ENCODE measurements around the gene NRARP. TPM values are rescaled to one million over a fixed set of nuclear protein-coding genes. Genes with fewer than 3 reads are reported as not detected.

NRARP gene
- total and polyA plus RNA-seq, 2 of the 13 experiments (the other 11 are each of a cell fraction or from before 2014, with no cell fraction given) = 0.22 to 0.46 TPM

DNA sequence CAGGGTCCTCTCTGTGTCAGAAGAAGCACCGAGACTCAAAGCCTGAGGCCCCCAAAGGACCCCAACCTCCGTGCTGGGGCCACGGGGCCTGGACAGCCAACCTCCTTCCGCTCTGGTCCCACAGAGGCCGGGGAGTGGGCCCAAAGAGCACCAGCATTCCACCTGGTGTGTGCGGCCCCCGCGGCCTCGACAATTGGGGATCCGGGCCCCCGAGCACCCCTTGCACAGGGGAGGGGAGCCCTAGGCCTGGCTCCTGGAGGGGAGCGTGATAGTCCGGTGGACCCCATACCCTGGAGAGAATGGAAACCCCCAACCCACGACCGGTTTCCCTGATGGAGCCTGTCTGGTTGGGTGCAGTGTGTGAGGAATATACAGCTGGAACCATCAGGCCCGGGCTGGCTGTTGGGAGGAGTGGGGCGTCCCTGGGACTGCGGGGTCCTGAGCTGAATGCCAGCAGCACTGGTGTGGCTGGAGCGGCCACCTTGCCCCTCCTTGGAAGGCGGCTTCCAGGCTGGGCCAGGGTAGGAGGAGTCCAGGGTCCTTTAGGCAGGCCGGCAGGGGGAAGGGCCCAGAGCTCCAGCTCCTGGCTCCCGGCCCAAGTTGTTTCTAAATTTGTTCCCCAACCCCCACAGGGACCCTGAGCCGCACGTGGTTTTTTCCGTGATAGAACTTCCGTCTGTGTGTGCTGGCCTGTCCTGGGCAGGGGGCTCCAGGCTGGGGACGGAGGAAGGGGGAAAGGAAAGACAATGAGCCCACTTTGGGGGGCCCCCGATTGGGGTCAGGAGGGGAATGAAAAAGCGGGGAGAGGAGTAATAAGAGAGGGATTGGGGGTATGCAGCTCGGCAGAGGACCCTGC lies 25.4 kb downstream of the NRARP start (continued):
- TF ChIP-seq, protein P1, sequence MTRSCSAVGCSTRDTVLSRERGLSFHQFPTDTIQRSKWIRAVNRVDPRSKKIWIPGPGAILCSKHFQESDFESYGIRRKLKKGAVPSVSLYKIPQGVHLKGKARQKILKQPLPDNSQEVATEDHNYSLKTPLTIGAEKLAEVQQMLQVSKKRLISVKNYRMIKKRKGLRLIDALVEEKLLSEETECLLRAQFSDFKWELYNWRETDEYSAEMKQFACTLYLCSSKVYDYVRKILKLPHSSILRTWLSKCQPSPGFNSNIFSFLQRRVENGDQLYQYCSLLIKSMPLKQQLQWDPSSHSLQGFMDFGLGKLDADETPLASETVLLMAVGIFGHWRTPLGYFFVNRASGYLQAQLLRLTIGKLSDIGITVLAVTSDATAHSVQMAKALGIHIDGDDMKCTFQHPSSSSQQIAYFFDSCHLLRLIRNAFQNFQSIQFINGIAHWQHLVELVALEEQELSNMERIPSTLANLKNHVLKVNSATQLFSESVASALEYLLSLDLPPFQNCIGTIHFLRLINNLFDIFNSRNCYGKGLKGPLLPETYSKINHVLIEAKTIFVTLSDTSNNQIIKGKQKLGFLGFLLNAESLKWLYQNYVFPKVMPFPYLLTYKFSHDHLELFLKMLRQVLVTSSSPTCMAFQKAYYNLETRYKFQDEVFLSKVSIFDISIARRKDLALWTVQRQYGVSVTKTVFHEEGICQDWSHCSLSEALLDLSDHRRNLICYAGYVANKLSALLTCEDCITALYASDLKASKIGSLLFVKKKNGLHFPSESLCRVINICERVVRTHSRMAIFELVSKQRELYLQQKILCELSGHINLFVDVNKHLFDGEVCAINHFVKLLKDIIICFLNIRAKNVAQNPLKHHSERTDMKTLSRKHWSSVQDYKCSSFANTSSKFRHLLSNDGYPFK (CRISPR knock-in tag; IDR thresholded peaks at IDR 0.05; ENCODE audit: borderline replicate concordance) = no peak
- TF ChIP-seq HDAC6 (IDR thresholded peaks at IDR 0.05; ENCODE audit: low read depth, low read length) = no peak
- TF ChIP-seq YEATS2 (CRISPR knock-in tag; IDR thresholded peaks at IDR 0.05; ENCODE audit: borderline replicate concordance) = no peak
- TF ChIP-seq KLF16 (CRISPR knock-in tag; IDR thresholded peaks at IDR 0.05) = no peak
- TF ChIP-seq U2AF2 (IDR thresholded peaks at IDR 0.05; ENCODE audit: low read depth, low read length) = no peak
- TF ChIP-seq MXD3 (CRISPR knock-in tag; IDR thresholded peaks at IDR 0.05) = no peak
- TF ChIP-seq ZBTB39 (CRISPR knock-in tag; IDR thresholded peaks at IDR 0.05) = no peak
- TF ChIP-seq JUND (CRISPR knock-in tag; IDR thresholded peaks at IDR 0.05) = no peak
- 0 out of 2 replicates have a peak, but pooled peaks have one; percentile 3 for TF ChIP-seq HOXA3 (CRISPR knock-in tag; IDR thresholded peaks at IDR 0.05)
- TF ChIP-seq ZBTB3 (CRISPR knock-in tag; IDR thresholded peaks at IDR 0.05; ENCODE audit: borderline replicate concordance, low read depth) = no peak
- TF ChIP-seq TMF1 (CRISPR knock-in tag; IDR thresholded peaks at IDR 0.05; ENCODE audit: low read depth) = no peak
- TF ChIP-seq GTF3A (CRISPR knock-in tag; conservative IDR thresholded peaks at IDR 0.05) = no peak
- TF ChIP-seq TOPORS (CRISPR knock-in tag; IDR thresholded peaks at IDR 0.05) = no peak
- TF ChIP-seq ZNF510 (CRISPR knock-in tag; IDR thresholded peaks at IDR 0.05; ENCODE audit: low read depth) = 0 out of 2 replicates have a peak, but pooled peaks have one; percentile 31
- no peak for TF ChIP-seq ZNF788 (CRISPR knock-in tag; IDR thresholded peaks at IDR 0.05; ENCODE audit: borderline replicate concordance)
- TF ChIP-seq RFX5 (IDR thresholded peaks at IDR 0.05; ENCODE audit: low read depth, low read length) = no peak
- TF ChIP-seq, protein P2, sequence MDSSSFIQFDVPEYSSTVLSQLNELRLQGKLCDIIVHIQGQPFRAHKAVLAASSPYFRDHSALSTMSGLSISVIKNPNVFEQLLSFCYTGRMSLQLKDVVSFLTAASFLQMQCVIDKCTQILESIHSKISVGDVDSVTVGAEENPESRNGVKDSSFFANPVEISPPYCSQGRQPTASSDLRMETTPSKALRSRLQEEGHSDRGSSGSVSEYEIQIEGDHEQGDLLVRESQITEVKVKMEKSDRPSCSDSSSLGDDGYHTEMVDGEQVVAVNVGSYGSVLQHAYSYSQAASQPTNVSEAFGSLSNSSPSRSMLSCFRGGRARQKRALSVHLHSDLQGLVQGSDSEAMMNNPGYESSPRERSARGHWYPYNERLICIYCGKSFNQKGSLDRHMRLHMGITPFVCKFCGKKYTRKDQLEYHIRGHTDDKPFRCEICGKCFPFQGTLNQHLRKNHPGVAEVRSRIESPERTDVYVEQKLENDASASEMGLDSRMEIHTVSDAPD (CRISPR knock-in tag; IDR thresholded peaks at IDR 0.05) = no peak
- no peak for TF ChIP-seq CBX5 (CRISPR knock-in tag; IDR thresholded peaks at IDR 0.05; ENCODE audit: borderline replicate concordance)
- TF ChIP-seq CENPT (CRISPR knock-in tag; IDR thresholded peaks at IDR 0.05; ENCODE audit: low read depth) = no peak
- no peak; the same call in 1 of the 2 replicates for TF ChIP-seq BCL3 (CRISPR knock-in tag; IDR thresholded peaks at IDR 0.05)
- no peak for TF ChIP-seq MZF1 (CRISPR knock-in tag; IDR thresholded peaks at IDR 0.05; ENCODE audit: borderline replicate concordance)
